Activated T-helper 2 cell treated with anti-CD3 and anti-CD28 coated beads, Interferon-gamma antibody, Interleukin-2, Interleukin-4, amounts not matched to agents 10 μg/mL and 5 μg/mL and 100 μg/mL, durations not matched to agents 14 hours and 24 hours and 36 hours (primary cell): ENCODE data around the gene WDR81. TPM values are rescaled to one million over a fixed set of nuclear protein-coding genes. Genes with fewer than 3 reads are reported as not detected.
"Not testable (repeated sequence)": the region's sequence is repeated elsewhere in the genome, so short reads cannot be mapped to it uniquely, and the experiment has no call there.

ENCODE experiments used
- DNase-seq: peaks from one replicate; pipeline ENCODE4 v3.0.0; 2021; ENCODE audit warnings: low spot score
- H3K27ac Mint-ChIP-seq: one replicate; pipeline ENCODE4 v1.8.0; 2021; ENCODE audit warnings: mixed read lengths
- H3K27me3 Mint-ChIP-seq: one replicate; pipeline ENCODE4 v1.8.0; 2021; ENCODE audit warnings: low read depth, mixed read lengths
- H3K36me3 Mint-ChIP-seq: one replicate; pipeline ENCODE4 v1.8.0; 2021; ENCODE audit warnings: low read depth, mixed read lengths
- H3K4me1 Mint-ChIP-seq: one replicate; pipeline ENCODE4 v1.8.0; 2021; ENCODE audit warnings: low read depth, mixed read lengths
- H3K4me3 Mint-ChIP-seq: one replicate; pipeline ENCODE4 v1.8.0; 2021; ENCODE audit warnings: low read depth, mild to moderate bottlenecking, moderate library complexity, mixed read lengths
- H3K9me3 Mint-ChIP-seq: one replicate; pipeline ENCODE4 v1.8.0; 2021; ENCODE audit warnings: mixed read lengths
- intact Hi-C: fragments of 100-400 bp; cut with micrococcal nuclease; formaldehyde crosslinking; loops from one replicate; pipeline ENCODE4 v1.15.1; 2023
- total RNA-seq: library from RNA; stranded (reverse); gene quantifications from 2 replicates; pipeline ENCODE4 v1.2.3, GENCODE V29; 2022

WDR81 gene
- total RNA-seq, 1 donor from 2014 or later = 17.3 TPM

GRCh38 chr17:1707107-1707506 is 17.4 kb upstream of the WDR81 start:
- no peak for DNase-seq
- Mint-ChIP-seq H3K27ac (no peak overlapping the region), H3K4me3 (no peak overlapping the region), H3K4me1 (peaks cover 12% of the 10 kb centered on the region), H3K27me3 (peaks cover 46% of the 10 kb centered on the region), H3K9me3 (no peaks in the 10 kb centered on the region), H3K36me3 (peaks cover 6% of the 10 kb centered on the region)
- intact Hi-C loops = no loop called here

- Mint-ChIP-seq H3K4me1 (peaks cover 12% of the 10 kb centered on the region), H3K4me3 (peak overlapping the region; percentile 60), H3K36me3 (peaks cover 20% of the 10 kb centered on the region), H3K27me3 (peaks cover 50% of the 10 kb centered on the region)
- H3K9me3 Mint-ChIP-seq, DNase-seq, H3K27ac Mint-ChIP-seq, intact Hi-C loops: not testable (repeated sequence)
These were observed 15.6 kb upstream of the WDR81 start for GRCh38 chr17:1708791-1709346.

- Mint-ChIP-seq H3K36me3 (peaks cover 20% of the 10 kb centered on the region), H3K4me1 (peaks cover 15% of the 10 kb centered on the region), H3K27me3 (peaks cover 51% of the 10 kb centered on the region), H3K9me3 (no peaks in the 10 kb centered on the region), H3K27ac (no peak overlapping the region), H3K4me3 (peak overlapping the region; percentile 60)
- no peak for DNase-seq
- intact Hi-C loops = no loop called here
These were observed 15.0 kb upstream of the WDR81 start for GRCh38 chr17:1709403-1709951.

GRCh38 chr17:1709971-1710806 is 14.3 kb upstream of the WDR81 start, which contains the start of gene TLCD2:
TLCD2 (minus strand) TSS chr17:1710377; CDS start chr17:1710242, 135 bp downstream.
- Mint-ChIP-seq H3K27ac (no peak within 1 kb of the TSS), H3K27me3 (peaks cover 47% of the 10 kb centered on the region), H3K9me3 (no peaks in the 10 kb centered on the region), H3K4me3 (peak within 1 kb of the TSS; percentile 60), H3K4me1 (peaks cover 18% of the 10 kb centered on the region), H3K36me3 (peaks cover 20% of the 10 kb centered on the region)
- DNase-seq = no peak
- intact Hi-C loops = no loop called here

- intact Hi-C loops = no loop called here
- peaks cover 20% of the 10 kb centered on the region for H3K36me3 Mint-ChIP-seq
- no peak overlapping the region for H3K27ac Mint-ChIP-seq
- peak overlapping the region; percentile 30 for H3K4me3 Mint-ChIP-seq
- H3K27me3 Mint-ChIP-seq = peaks cover 42% of the 10 kb centered on the region
- no peak for DNase-seq
- H3K9me3 Mint-ChIP-seq = no peaks in the 10 kb centered on the region
- H3K4me1 Mint-ChIP-seq = peaks cover 18% of the 10 kb centered on the region
These were observed 13.5 kb upstream of the WDR81 start for GRCh38 chr17:1710807-1711553.

- intact Hi-C loops = no loop called here
- no peak overlapping the region for H3K27ac Mint-ChIP-seq
- H3K27me3 Mint-ChIP-seq = peaks cover 40% of the 10 kb centered on the region
- H3K36me3 Mint-ChIP-seq = peaks cover 20% of the 10 kb centered on the region
- no peak for DNase-seq
- peak overlapping the region; percentile 15 for H3K4me3 Mint-ChIP-seq
- peaks cover 18% of the 10 kb centered on the region for H3K4me1 Mint-ChIP-seq
- no peaks in the 10 kb centered on the region for H3K9me3 Mint-ChIP-seq
These were observed 12.7 kb upstream of the WDR81 start for GRCh38 chr17:1711804-1712203.

GRCh38 chr17:1712271-1712670 is 12.2 kb upstream of the WDR81 start:
- Mint-ChIP-seq H3K27me3 (peaks cover 37% of the 10 kb centered on the region), H3K36me3 (peaks cover 20% of the 10 kb centered on the region), H3K9me3 (no peaks in the 10 kb centered on the region), H3K4me1 (peaks cover 16% of the 10 kb centered on the region), H3K27ac (no peak overlapping the region), H3K4me3 (no peak overlapping the region)
- intact Hi-C loops = no loop called here
- no peak for DNase-seq

GRCh38 chr17:1713160-1713877 is 11.2 kb upstream of the WDR81 start:
- peaks cover 32% of the 10 kb centered on the region for H3K27me3 Mint-ChIP-seq
- peaks cover 21% of the 10 kb centered on the region for H3K4me1 Mint-ChIP-seq
- peak overlapping the region; percentile 51 for H3K4me3 Mint-ChIP-seq
- intact Hi-C loops = no loop called here
- no peak for DNase-seq
- H3K9me3 Mint-ChIP-seq = no peaks in the 10 kb centered on the region
- no peak overlapping the region for H3K27ac Mint-ChIP-seq
- H3K36me3 Mint-ChIP-seq = peaks cover 20% of the 10 kb centered on the region

- H3K27me3 Mint-ChIP-seq = peaks cover 29% of the 10 kb centered on the region
- no peak overlapping the region for H3K27ac Mint-ChIP-seq
- intact Hi-C loops = no loop called here
- H3K4me1 Mint-ChIP-seq = peaks cover 19% of the 10 kb centered on the region
- H3K9me3 Mint-ChIP-seq = no peaks in the 10 kb centered on the region
- DNase-seq = no peak
- peaks cover 20% of the 10 kb centered on the region for H3K36me3 Mint-ChIP-seq
- H3K4me3 Mint-ChIP-seq = peak overlapping the region; percentile 72
These were observed 10.6 kb upstream of the WDR81 start for GRCh38 chr17:1713878-1714426.

- Mint-ChIP-seq H3K4me1 (peaks cover 19% of the 10 kb centered on the region), H3K27ac (no peak overlapping the region), H3K27me3 (peaks cover 27% of the 10 kb centered on the region), H3K9me3 (no peaks in the 10 kb centered on the region), H3K4me3 (peak overlapping the region; percentile 72), H3K36me3 (peaks cover 20% of the 10 kb centered on the region)
- DNase-seq = no peak
- intact Hi-C loops = no loop called here
These were observed 10.0 kb upstream of the WDR81 start for GRCh38 chr17:1714427-1714979.

GRCh38 chr17:1714980-1715802 is 9.3 kb upstream of the WDR81 start:
- intact Hi-C loops = loop anchor here (5.0 kb wide), 1 partner anchor 327 kb away; the partner anchor contains the start of gene OVCA2
- Mint-ChIP-seq H3K4me1 (peaks cover 19% of the 10 kb centered on the region), H3K27me3 (peaks cover 27% of the 10 kb centered on the region), H3K9me3 (no peaks in the 10 kb centered on the region), H3K27ac (peak overlapping the region; percentile 22), H3K4me3 (peak overlapping the region; percentile 68), H3K36me3 (peaks cover 20% of the 10 kb centered on the region)
- DNase-seq = peak; percentile 39
